HepG2 (cell line): ENCODE data around the gene ARF5.

Experiments
- ETV6 ChIP-seq: sonication (generic); formaldehyde crosslinking; conservative IDR thresholded peaks from 2 replicates; pipeline ENCODE4 v1.4.0; 2020; ENCODE audit warnings: missing genetic modification reagents
- MTA3 ChIP-seq: sonication (generic); formaldehyde crosslinking; IDR thresholded peaks from 2 replicates; pipeline ENCODE4 v1.4.0; 2020; ENCODE audit warnings: missing genetic modification reagents
- RXRB ChIP-seq: IDR thresholded peaks from 2 replicates; pipeline ENCODE4 v1.6.1; 2016; ENCODE audit warnings: borderline replicate concordance, missing genetic modification reagents, missing compliant biosample characterization
- ZNF781 ChIP-seq: sonication (generic); formaldehyde crosslinking; IDR thresholded peaks from 2 replicates; pipeline ENCODE4 v1.5.1; 2020; ENCODE audit warnings: borderline replicate concordance, mild to moderate bottlenecking, missing genetic modification reagents; ENCODE audit errors: not compliant biosample characterization
- TF ChIP-seq, protein P1 (sequence below): IDR thresholded peaks from 2 replicates; pipeline ENCODE4 v1.6.1; 2016; ENCODE audit warnings: low read depth, control low read depth
- TF ChIP-seq, protein P2 (sequence below): sonication (generic); formaldehyde crosslinking; IDR thresholded peaks from 2 replicates; pipeline ENCODE4 v1.5.0; 2020; ENCODE audit warnings: mild to moderate bottlenecking, missing genetic modification reagents, moderate library complexity
- TF ChIP-seq, protein P3 (sequence below): sonication (generic); formaldehyde crosslinking; IDR thresholded peaks from 2 replicates; pipeline ENCODE4 v1.5.1; 2020; ENCODE audit warnings: mild to moderate bottlenecking, missing genetic modification reagents

DNA sequence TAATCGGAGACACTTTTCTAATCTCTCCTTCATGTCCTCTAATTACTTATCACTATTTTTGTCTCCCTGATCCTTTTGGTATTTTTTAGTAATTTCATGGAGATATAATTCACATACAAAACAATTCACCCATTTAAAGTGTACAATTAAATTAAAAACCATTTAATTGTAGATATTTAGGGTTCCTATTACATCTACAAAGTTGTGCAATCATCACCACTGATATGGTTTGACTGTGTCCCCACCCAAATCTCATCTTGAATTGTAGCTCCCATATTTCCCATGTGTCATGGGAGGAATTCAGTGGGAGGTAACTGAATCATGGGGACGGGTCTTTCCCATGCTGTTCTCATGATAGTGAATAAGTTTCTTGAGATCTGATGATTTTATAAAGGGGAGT, 31.8 kb upstream of the ARF5 start:
- TF ChIP-seq, protein P1, sequence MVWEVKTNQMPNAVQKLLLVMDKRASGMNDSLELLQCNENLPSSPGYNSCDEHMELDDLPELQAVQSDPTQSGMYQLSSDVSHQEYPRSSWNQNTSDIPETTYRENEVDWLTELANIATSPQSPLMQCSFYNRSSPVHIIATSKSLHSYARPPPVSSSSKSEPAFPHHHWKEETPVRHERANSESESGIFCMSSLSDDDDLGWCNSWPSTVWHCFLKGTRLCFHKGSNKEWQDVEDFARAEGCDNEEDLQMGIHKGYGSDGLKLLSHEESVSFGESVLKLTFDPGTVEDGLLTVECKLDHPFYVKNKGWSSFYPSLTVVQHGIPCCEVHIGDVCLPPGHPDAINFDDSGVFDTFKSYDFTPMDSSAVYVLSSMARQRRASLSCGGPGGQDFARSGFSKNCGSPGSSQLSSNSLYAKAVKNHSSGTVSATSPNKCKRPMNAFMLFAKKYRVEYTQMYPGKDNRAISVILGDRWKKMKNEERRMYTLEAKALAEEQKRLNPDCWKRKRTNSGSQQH = no peak
- TF ChIP-seq, protein P2, sequence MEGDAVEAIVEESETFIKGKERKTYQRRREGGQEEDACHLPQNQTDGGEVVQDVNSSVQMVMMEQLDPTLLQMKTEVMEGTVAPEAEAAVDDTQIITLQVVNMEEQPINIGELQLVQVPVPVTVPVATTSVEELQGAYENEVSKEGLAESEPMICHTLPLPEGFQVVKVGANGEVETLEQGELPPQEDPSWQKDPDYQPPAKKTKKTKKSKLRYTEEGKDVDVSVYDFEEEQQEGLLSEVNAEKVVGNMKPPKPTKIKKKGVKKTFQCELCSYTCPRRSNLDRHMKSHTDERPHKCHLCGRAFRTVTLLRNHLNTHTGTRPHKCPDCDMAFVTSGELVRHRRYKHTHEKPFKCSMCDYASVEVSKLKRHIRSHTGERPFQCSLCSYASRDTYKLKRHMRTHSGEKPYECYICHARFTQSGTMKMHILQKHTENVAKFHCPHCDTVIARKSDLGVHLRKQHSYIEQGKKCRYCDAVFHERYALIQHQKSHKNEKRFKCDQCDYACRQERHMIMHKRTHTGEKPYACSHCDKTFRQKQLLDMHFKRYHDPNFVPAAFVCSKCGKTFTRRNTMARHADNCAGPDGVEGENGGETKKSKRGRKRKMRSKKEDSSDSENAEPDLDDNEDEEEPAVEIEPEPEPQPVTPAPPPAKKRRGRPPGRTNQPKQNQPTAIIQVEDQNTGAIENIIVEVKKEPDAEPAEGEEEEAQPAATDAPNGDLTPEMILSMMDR = no peak
- TF ChIP-seq ETV6 (no peak), MTA3 (CRISPR knock-in tag) (no peak), ZNF781 (no peak), RXRB (CRISPR knock-in tag) (no peak)
- TF ChIP-seq, protein P3, sequence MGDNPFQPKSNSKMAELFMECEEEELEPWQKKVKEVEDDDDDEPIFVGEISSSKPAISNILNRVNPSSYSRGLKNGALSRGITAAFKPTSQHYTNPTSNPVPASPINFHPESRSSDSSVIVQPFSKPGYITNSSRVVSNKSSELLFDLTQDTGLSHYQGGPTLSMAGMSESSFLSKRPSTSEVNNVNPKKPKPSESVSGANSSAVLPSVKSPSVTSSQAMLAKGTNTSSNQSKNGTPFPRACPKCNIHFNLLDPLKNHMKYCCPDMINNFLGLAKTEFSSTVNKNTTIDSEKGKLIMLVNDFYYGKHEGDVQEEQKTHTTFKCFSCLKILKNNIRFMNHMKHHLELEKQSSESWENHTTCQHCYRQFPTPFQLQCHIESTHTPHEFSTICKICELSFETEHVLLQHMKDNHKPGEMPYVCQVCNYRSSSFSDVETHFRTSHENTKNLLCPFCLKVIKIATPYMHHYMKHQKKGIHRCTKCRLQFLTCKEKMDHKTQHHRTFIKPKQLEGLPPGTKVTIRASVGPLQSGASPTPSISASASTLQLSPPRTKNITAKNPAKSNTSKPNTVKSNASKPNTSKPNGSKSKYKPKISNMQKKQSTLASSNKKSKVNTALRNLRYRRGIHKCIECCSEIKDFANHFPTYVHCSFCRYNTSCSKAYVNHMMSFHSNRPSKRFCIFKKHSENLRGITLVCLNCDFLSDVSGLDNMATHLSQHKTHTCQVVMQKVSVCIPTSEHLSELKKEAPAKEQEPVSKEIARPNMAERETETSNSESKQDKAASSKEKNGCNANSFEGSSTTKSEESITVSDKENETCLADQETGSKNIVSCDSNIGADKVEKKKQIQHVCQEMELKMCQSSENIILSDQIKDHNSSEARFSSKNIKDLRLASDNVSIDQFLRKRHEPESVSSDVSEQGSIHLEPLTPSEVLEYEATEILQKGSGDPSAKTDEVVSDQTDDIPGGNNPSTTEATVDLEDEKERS = no peak
